ENCODE results near the gene LY6G5C. TPM values are rescaled to one million over a fixed set of nuclear protein-coding genes. Genes with fewer than 3 reads are reported as not detected.

The LY6G5C gene, protein sequence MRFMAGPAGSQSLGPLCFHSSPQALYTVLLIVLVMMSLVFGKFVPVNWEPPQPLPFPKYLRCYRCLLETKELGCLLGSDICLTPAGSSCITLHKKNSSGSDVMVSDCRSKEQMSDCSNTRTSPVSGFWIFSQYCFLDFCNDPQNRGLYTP
- total RNA-seq = not detected

DNA sequence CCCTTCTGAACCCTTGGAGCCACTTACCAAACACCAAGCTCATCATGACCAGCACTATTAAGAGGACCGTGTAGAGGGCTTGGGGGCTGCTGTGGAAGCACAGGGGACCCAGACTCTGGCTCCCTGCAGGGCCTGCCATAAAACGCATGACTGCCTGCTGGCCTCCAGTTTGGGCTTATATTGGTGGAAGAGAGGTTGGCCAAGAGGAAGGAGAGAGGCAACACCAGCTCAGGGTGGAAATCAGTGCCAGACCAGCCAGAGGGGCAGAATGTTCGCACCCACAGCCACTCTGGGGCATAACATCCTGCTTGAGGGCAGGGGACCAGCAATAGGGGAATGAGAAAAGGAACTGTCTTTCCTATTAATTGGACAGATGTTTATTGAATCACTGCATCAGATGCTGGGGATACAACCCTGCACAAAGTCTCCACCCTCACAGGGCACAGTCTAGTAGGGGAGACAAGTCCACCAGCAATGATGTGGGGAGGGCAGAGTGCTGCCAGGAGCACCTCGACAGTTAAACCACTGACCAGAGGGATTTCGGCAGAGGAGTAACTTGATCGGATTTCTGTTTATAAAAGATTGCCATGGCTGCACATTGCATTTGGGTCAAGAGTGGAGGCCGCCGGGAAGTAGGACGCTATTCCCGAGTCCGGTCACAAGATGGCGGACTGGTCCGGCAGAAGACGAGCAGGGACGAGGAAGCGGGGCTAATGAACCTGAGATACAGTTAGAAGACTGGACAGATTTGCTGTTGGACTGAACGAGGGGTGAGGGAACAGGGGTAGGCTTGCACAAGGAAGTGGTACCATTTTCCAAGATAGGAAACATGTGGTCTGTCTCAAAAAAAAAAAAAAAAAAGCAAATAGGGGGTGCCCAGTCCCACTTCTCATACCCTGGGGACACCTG lies at the start of gene LY6G5C:
Gene LY6G5C, minus strand, starts transcription at position 842 of the 909 bp plus-strand sequence. Its CDS starts 694 bp downstream, at position 148.
- peak; percentile 52 for DNase-seq (ENCODE audit: low spot score)
- peak; percentile 91 for ATAC-seq (ENCODE audit: insufficient number of reproducible peaks, low FRiP score, low read depth)

DNA sequence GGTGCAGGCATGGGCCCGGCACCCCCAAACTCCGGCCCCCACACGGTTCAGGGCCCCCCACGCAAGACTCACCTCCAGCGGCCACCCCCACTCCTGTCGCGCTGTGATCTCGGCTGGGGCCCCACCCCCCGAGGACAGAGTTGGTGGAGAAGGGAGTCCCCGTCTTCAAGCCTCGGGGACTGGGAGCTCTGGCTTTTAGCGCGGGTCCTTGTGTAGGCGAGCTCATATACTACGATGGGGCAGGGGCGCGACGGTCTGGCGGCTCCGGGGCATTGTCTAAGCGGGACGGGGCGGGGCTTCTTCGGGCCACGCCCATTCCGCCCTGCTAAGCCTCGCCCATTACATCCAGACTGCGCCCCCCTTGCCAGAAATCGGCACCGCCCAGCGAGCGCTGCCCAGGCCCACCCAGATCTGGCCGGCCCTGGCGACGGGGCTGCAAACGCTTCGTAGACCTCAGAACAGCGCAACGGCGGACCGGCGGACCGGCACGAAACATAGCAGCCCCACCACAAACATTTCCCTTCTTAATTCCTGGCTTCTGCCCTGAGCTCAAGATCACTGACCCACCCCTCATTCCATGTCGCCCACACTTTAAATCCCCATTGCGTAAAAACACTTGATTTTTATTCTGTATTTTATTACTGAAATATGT lies 49.2 kb upstream of the LY6G5C start:
- peaks cover 56% of the 10 kb centered on the region for H3K36me3 ChIP-seq

More for the DNA sequence above, at the start of gene LY6G5C:
- H3K36me3 ChIP-seq = no peaks in the 10 kb centered on the region
- TF ChIP-seq, protein P1, sequence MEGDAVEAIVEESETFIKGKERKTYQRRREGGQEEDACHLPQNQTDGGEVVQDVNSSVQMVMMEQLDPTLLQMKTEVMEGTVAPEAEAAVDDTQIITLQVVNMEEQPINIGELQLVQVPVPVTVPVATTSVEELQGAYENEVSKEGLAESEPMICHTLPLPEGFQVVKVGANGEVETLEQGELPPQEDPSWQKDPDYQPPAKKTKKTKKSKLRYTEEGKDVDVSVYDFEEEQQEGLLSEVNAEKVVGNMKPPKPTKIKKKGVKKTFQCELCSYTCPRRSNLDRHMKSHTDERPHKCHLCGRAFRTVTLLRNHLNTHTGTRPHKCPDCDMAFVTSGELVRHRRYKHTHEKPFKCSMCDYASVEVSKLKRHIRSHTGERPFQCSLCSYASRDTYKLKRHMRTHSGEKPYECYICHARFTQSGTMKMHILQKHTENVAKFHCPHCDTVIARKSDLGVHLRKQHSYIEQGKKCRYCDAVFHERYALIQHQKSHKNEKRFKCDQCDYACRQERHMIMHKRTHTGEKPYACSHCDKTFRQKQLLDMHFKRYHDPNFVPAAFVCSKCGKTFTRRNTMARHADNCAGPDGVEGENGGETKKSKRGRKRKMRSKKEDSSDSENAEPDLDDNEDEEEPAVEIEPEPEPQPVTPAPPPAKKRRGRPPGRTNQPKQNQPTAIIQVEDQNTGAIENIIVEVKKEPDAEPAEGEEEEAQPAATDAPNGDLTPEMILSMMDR (IDR thresholded peaks at IDR 0.05) = peak; percentile 58
- H3K4me3 ChIP-seq = peak within 1 kb of the TSS; percentile 82
- no peaks in the 10 kb centered on the region for H3K9me3 ChIP-seq
- H3K27me3 ChIP-seq (replicated peaks; ENCODE audit: insufficient read depth) = no peaks in the 10 kb centered on the region
- H3K4me1 ChIP-seq (ENCODE audit: control insufficient read depth in 1 of 2, low read depth in 2 of 2) = peaks cover 0 to 15% of the 10 kb centered on the region in 2 donors
- H3K27ac ChIP-seq = peak within 1 kb of the TSS; percentile 17 to 65

DNA sequence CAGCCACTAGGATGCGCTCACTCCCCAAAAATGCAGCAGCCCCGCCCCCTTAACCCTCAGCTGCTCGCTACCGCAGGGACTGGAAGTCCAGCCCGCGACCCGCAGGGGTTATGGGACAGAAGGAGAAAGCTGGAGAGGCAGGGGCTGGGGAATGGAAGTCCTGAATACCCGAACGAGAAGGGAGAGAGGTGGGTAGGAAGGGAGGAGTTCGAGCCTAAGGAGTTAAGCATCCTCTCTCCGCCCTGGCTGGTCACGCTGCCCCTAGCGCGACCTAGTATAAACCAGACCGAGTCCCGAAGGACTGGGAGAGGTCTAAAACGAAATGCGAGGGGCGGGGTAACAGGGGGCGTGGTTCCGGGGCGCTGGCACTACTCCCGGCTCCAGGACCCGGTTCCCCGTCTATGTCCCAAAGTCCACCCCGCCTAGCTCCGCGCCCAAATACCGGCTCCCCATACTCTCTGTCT lies 48.7 kb upstream of the LY6G5C start:
- H3K4me1 ChIP-seq (ENCODE audit: control insufficient read depth in 1 of 2, low read depth in 2 of 2) = peaks cover 26 to 42% of the 10 kb centered on the region in 2 donors
- peak overlapping the region; percentile 97 to 98 for H3K27ac ChIP-seq
- DNase-seq (ENCODE audit: low spot score) = peak; percentile 84

More for the DNA sequence above, 49.2 kb upstream of the LY6G5C start:
- H3K4me1 ChIP-seq (ENCODE audit: control insufficient read depth in 1 of 2, low read depth in 2 of 2) = peaks cover 26 to 45% of the 10 kb centered on the region in 2 donors
- peak; percentile 57 for DNase-seq (ENCODE audit: low spot score)
- TF ChIP-seq, protein P1 (IDR thresholded peaks at IDR 0.05) = no peak
- peak overlapping the region; percentile 99 for H3K4me3 ChIP-seq
- H3K27ac ChIP-seq = peak overlapping the region; percentile 97 to 98
- peak; percentile 17 for ATAC-seq (ENCODE audit: insufficient number of reproducible peaks, low FRiP score, low read depth)
- no peaks in the 10 kb centered on the region for H3K27me3 ChIP-seq (replicated peaks; ENCODE audit: insufficient read depth)
- H3K9me3 ChIP-seq = no peaks in the 10 kb centered on the region

DNA sequence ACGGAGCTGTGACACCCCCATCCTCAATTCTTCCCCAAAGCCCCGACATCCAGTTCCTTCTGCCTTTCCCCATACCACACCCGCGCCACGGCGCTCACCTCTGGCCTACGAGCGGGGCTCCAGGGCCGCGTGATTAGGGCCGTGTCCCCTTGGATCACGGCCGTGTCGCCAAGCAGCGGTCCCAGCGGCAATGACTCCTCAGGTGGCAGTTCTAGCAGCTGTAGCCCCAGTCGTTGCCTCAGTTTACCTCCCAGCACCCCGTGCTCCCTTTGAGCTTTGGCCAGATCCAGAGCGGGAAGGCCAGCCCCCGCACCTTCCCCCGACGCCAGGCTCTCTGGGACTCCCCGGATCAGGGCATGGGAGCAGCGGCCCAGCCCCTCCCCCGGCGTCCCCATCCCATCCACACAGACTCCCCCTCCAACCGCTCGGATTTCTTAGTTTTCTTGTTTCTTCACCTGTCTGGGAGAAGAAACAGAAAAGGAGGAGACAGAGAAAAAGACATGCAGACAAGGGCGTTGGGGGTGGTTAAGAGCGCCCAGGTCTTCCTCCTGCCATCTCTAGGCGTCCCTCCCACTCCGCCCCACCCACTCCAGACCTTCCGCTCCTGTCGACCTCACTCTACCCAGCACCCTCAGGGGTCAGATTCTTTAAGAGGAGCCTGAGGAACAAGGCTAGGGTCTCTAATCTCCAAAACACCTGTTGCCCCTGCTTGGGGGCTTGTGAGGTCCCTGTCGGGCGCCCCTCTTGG lies 48.1 kb upstream of the LY6G5C start, which contains the start of gene DDAH2:
Gene DDAH2, minus strand, starts transcription at position 533 of the 748 bp plus-strand sequence. Its CDS starts 138 bp downstream, at position 395.
- peaks cover 21 to 36% of the 10 kb centered on the region in 2 donors for H3K4me1 ChIP-seq (ENCODE audit: control insufficient read depth in 1 of 2, low read depth in 2 of 2)
- H3K36me3 ChIP-seq = peaks cover 56% of the 10 kb centered on the region
- peak; percentile 16 for ATAC-seq (ENCODE audit: insufficient number of reproducible peaks, low FRiP score, low read depth)
- no peaks in the 10 kb centered on the region for H3K27me3 ChIP-seq (replicated peaks; ENCODE audit: insufficient read depth)
- no peak for DNase-seq (ENCODE audit: low spot score)
- TF ChIP-seq, protein P1 (IDR thresholded peaks at IDR 0.05) = peak; percentile 41
- H3K4me3 ChIP-seq = peak within 1 kb of the TSS; percentile 99
- peak within 1 kb of the TSS; percentile 97 to 98 for H3K27ac ChIP-seq
- H3K9me3 ChIP-seq = no peaks in the 10 kb centered on the region

More for the DNA sequence above, 48.7 kb upstream of the LY6G5C start:
- TF ChIP-seq, protein P1 (IDR thresholded peaks at IDR 0.05) = peak; percentile 7
- ATAC-seq (ENCODE audit: insufficient number of reproducible peaks, low FRiP score, low read depth) = peak; percentile 68
- peak overlapping the region; percentile 99 for H3K4me3 ChIP-seq
- no peaks in the 10 kb centered on the region for H3K27me3 ChIP-seq (replicated peaks; ENCODE audit: insufficient read depth)
- no peaks in the 10 kb centered on the region for H3K9me3 ChIP-seq
- H3K36me3 ChIP-seq = peaks cover 56% of the 10 kb centered on the region

Measured in thoracic aorta (tissue), 2 donors.